Body of pancreas (tissue), 4 donors: Measurements from ENCODE around the gene NCF4. TPM values are rescaled to one million over a fixed set of nuclear protein-coding genes. Genes with fewer than 3 reads are reported as not detected.
A peak's percentile ranks its signal among the peaks of the same experiment; 100 is the strongest.

Source experiments
- ATAC-seq: fragments of 150-250 bp; one replicate; pipeline ENCODE4 v1.9.1; 2016
- DNase-seq, 4 donors: peaks; one replicate each; pipeline ENCODE4 v3.0.0-alpha.2; 2019
- H3K27ac ChIP-seq, 4 donors: fragments of 200-600 bp; sonication (generic); 1 replicate in 3 of 4; 2 replicates in 1 of 4; pipeline versions ENCODE4 v1.5.1 to v1.6.1; 2016 to 2019; ENCODE audit warnings: mild to moderate bottlenecking in 1 of 4, mixed read lengths in 1 of 4, moderate library complexity in 1 of 4
- H3K27me3 ChIP-seq, 2 donors: fragments of 200-600 bp; sonication (generic); one replicate each; pipeline ENCODE4 v1.6.0; 2016; ENCODE audit warnings: mild to moderate bottlenecking in 1 of 2
- H3K36me3 ChIP-seq, 2 donors: fragments of 200-600 bp; sonication (generic); replicated peaks in 1 of 2; 2 replicates each; pipeline ENCODE4 v1.5.1; 2016; ENCODE audit warnings: low read depth in 2 of 2; ENCODE audit not compliant: insufficient read depth in 1 of 2
- H3K4me1 ChIP-seq: fragments of 200-600 bp; sonication (generic); one replicate; pipeline ENCODE4 v1.6.0; 2016
- H3K4me3 ChIP-seq, 2 donors: fragments of 200-600 bp; sonication (generic); 1 replicate in 1 of 2; 2 replicates in 1 of 2; pipeline ENCODE4 v1.5.1; 2016 to 2019
- H3K9me3 ChIP-seq, 3 donors: fragments of 200-600 bp; sonication (generic); 1 replicate in 2 of 3; 2 replicates in 1 of 3; pipeline ENCODE4 v1.5.1; 2016
- POLR2A ChIP-seq, 3 donors: fragments of 450-650 bp; IDR thresholded peaks; one replicate each; pipeline ENCODE4 v1.6.1; 2016; ENCODE audit warnings: antibody characterized with exemption in 3 of 3, mild to moderate bottlenecking in 2 of 3
- WGBS, 2 donors: methylation state at CpG; one replicate each; pipeline ENCODE4 v1.1.5; 2017; 5-methylcytosine and 5-hydroxymethylcytosine counted together
- intact Hi-C: fragments of 100-400 bp; cut with DNase I; formaldehyde crosslinking; loops from one replicate; pipeline ENCODE4 v1.15.1; 2023
- total RNA-seq, 2 donors: library from RNA; depleted of rRNA; stranded (reverse); fragments of >200 nt; gene quantifications; one replicate each; pipeline ENCODE4 v1.1.0, GENCODE V29; 2016
- TF ChIP-seq, protein P1 (sequence below), 7 experiments: fragments of 450-650 bp in 4 of 7; fragments of 200-600 bp in 3 of 7; sonication (generic) in 3 of 7; IDR thresholded peaks; one replicate each; pipeline ENCODE4 v1.5.1; 2016 to 2019; ENCODE audit warnings: antibody characterized with exemption in 7 of 7

NCF4 gene
- total RNA-seq, 2 donors from 2014 or later: 5.9 to 6.0 TPM

DNA sequence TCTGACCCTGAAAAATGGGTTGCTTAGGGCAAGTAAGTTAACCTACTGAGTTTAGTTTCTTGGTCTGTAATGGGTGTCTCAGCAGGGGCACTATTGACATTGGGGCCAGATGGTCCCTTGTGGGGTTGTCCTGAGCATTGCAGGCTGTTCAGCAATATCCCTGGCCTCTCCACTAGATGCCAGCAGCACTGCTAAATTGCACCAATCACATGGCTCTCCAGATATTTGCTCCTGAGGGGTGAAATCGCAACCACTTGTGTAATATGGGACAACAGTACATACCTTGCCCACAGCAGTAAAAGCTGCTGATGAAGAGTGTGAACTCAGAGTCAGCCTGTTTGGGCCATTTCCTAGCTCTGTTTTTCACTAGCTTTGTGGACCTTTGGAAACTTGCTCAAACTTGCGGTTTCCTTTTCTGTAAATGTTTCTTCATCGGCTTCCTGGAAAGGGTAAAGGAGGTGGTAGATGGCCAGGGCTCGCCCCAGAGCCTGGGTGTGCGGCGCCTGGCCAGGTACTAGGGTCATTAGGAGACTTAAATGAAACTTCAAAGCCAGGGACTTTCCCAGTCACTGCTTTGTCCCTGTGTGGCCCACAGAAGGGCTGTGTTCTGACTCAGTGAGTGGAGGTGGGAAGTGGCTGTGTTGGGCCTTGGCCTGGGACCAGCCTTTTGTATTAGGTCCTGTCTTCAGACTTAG lies 13.0 kb downstream of the NCF4 start:
- peak; percentile 81 for ATAC-seq
- intact Hi-C loops: loop anchor here (5.0 kb wide), 1 partner anchor 104 kb away; no protein-coding TSS in a partner anchor
- H3K36me3 ChIP-seq: no peaks in the 10 kb centered on the region
- no peaks in the 10 kb centered on the region for H3K9me3 ChIP-seq
- H3K4me1 ChIP-seq: peaks cover 13% of the 10 kb centered on the region
- H3K27ac ChIP-seq: peak overlapping the region in 2 of 4 donors; percentile 68 to 73
- no peak overlapping the region for H3K4me3 ChIP-seq
- 32 to 36% methylated on average over 6 of the region's 6 CpGs for WGBS, 2 donors
- DNase-seq: peak; percentile 40 to 73 (median 60)
- peaks cover 0 to 5% of the 10 kb centered on the region in 2 donors for H3K27me3 ChIP-seq
- TF ChIP-seq POLR2A (IDR thresholded peaks at IDR 0.05): peak in 1 of 3 donors; percentile 28
- TF ChIP-seq, protein P1, sequence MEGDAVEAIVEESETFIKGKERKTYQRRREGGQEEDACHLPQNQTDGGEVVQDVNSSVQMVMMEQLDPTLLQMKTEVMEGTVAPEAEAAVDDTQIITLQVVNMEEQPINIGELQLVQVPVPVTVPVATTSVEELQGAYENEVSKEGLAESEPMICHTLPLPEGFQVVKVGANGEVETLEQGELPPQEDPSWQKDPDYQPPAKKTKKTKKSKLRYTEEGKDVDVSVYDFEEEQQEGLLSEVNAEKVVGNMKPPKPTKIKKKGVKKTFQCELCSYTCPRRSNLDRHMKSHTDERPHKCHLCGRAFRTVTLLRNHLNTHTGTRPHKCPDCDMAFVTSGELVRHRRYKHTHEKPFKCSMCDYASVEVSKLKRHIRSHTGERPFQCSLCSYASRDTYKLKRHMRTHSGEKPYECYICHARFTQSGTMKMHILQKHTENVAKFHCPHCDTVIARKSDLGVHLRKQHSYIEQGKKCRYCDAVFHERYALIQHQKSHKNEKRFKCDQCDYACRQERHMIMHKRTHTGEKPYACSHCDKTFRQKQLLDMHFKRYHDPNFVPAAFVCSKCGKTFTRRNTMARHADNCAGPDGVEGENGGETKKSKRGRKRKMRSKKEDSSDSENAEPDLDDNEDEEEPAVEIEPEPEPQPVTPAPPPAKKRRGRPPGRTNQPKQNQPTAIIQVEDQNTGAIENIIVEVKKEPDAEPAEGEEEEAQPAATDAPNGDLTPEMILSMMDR (IDR thresholded peaks at IDR 0.05): peak in 6 of 7 experiments; percentile 31 to 76 (median 63)

DNA sequence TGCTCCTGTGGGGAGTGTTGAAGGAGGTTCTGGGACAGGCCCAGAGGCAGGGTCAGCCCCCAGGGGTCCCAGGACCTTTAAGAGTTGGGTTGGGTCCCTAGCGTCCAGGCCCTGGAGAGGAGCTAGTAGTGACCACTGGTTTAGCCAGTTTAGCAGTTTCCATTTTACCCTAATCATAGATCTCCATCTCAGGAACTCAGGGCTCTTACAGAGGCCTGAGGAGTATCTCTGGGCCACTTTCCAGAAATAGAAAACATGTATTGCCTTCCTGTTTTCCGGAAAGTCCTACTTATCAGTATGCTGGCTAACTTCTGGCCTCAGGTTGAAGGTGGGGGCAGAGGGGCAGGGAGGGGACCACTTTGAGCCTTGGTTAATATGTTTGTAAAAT lies 13.5 kb downstream of the NCF4 start:
- intact Hi-C loops: loop anchor here (5.0 kb wide), 1 partner anchor 103 kb away; no protein-coding TSS in a partner anchor
- Histone ChIP-seq H3K27me3 (peaks cover 0 to 5% of the 10 kb centered on the region in 2 donors), H3K4me3 (no peak overlapping the region), H3K4me1 (peaks cover 13% of the 10 kb centered on the region), H3K9me3 (no peaks in the 10 kb centered on the region), H3K36me3 (no peaks in the 10 kb centered on the region), H3K27ac (peak overlapping the region in 2 of 4 donors; percentile 68 to 73)
- ATAC-seq (peak; percentile 19), DNase-seq (no peak)
- 22 to 70% methylated on average over 1 to 2 of the region's 2 CpGs for WGBS, 2 donors
- TF ChIP-seq POLR2A (IDR thresholded peaks at IDR 0.05): no peak
- TF ChIP-seq, protein P1 (IDR thresholded peaks at IDR 0.05): no peak

DNA sequence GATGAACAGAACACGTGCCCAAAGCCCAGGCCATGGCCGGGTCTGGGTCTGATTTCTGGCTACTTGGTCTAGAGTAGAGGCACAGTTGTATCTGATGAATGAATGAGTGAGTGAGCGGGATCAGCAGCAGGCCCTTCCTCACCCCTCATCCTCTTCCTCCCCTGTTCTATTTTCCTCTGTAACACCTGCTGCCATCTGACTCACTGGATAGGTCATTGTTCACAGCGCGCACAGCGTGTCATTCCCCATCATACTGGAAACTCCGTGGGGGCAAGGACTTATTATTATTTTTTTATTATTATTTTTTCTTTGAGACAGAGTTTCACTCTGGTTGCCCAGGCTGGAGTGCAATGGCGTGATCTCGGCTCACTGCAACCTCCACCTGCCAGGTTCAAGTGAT lies 13.9 kb downstream of the NCF4 start:
- intact Hi-C loops: loop anchor here (5.0 kb wide), 1 partner anchor 103 kb away; no protein-coding TSS in a partner anchor
- ATAC-seq (no peak), DNase-seq (no peak)
- Histone ChIP-seq H3K27me3 (peaks cover 0 to 5% of the 10 kb centered on the region in 2 donors), H3K9me3 (no peaks in the 10 kb centered on the region), H3K27ac (peak overlapping the region in 2 of 4 donors; percentile 68 to 73), H3K36me3 (no peaks in the 10 kb centered on the region), H3K4me1 (peaks cover 13% of the 10 kb centered on the region), H3K4me3 (no peak overlapping the region)
- 80 to 86% methylated on average over 9 of the region's 9 CpGs for WGBS, 2 donors
- TF ChIP-seq POLR2A (IDR thresholded peaks at IDR 0.05): no peak
- TF ChIP-seq, protein P1 (IDR thresholded peaks at IDR 0.05): no peak

DNA sequence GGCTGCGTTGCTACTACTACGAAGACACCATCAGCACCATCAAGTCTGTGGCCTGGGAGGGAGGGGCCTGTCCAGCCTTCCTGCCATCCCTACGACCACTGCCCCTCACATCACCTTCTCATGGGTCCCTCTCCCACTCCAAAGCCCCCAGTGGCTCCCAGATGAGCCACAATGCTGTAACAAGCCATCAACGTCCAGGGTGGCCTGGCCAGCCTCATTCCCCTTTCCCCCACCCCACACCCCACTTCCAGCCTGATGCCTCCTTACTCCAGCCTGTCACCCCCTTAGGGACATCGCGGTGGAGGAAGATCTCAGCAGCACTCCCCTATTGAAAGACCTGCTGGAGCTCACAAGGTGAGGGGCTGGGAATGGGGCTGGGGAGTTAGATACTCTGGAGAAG lies 14.9 kb downstream of the NCF4 start:
- H3K27ac ChIP-seq: no peak overlapping the region
- no peak overlapping the region for H3K4me3 ChIP-seq
- H3K9me3 ChIP-seq: no peaks in the 10 kb centered on the region
- ATAC-seq (no peak), DNase-seq (no peak)
- peaks cover 0 to 5% of the 10 kb centered on the region in 2 donors for H3K27me3 ChIP-seq
- 66 to 78% methylated on average over 5 to 6 of the region's 6 CpGs for WGBS, 2 donors
- intact Hi-C loops: no loop called here
- no peaks in the 10 kb centered on the region for H3K36me3 ChIP-seq
- TF ChIP-seq, protein P1 (IDR thresholded peaks at IDR 0.05): no peak
- no peak for TF ChIP-seq POLR2A (IDR thresholded peaks at IDR 0.05)
- peaks cover 13% of the 10 kb centered on the region for H3K4me1 ChIP-seq
